ENCODE data around the gene CFAP65. TPM values are rescaled to one million over a fixed set of nuclear protein-coding genes. Genes with fewer than 3 reads are reported as not detected.

Gene CFAP65
- total RNA-seq, 1 donor = 0.10 TPM

DNA sequence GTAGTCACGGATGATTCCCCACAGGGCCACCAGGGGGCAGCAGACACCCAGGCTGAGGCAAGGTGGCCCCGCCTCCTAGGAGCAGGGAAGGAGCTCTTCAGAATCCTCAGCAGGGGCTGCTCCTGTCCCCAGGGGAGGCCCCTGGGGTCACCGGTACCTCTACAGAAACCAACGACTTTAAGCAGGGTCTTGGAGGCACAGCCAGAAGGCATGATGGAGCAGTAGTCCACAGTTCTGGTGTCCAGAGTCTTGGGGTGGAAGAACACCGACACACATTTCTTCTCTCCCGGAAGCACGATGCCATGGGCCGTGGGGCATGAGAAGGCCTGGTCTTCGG lies 11.5 kb downstream of the CFAP65 start:
- Histone ChIP-seq H3K4me1 (ENCODE audit: insufficient read depth, low read length) (no peaks in the 10 kb centered on the region), H3K4me3 (ENCODE audit: low read length) (no peak overlapping the region), H3K27me3 (ENCODE audit: insufficient read depth, low read length) (peaks cover 12% of the 10 kb centered on the region), H3K9me3 (ENCODE audit: low read depth, low read length) (no peaks in the 10 kb centered on the region)

- Histone ChIP-seq H3K4me3 (ENCODE audit: low read length) (no peak overlapping the region), H3K4me1 (ENCODE audit: insufficient read depth, low read length) (no peaks in the 10 kb centered on the region), H3K27me3 (ENCODE audit: insufficient read depth, low read length) (peaks cover 7% of the 10 kb centered on the region)
These were observed 12.1 kb downstream of the CFAP65 start for GRCh38 chr2:219028996-219029828.

DNA sequence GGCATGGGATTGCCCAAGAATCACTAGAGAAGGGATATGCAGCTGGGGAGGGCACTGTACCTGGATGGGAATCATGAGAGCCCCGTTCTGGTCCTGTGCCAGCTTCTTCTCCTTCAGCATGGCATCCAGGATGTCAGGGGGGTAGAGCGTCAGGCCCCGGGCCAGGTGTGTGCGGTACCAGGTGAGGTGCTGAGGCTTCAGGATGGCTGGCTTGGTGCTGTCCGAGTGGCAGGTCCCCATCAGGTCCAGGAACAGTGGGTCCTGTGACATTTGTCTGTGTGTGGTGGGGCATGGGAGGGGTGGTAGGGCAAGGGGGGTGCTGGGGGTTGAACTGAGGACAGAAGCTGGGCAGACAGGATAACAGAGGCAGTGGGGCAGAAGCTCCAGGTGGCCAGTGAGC lies 13.2 kb downstream of the CFAP65 start:
- Histone ChIP-seq H3K4me1 (ENCODE audit: insufficient read depth, low read length) (no peaks in the 10 kb centered on the region), H3K9me3 (ENCODE audit: low read depth, low read length) (no peaks in the 10 kb centered on the region), H3K27me3 (ENCODE audit: insufficient read depth, low read length) (peaks cover 3% of the 10 kb centered on the region), H3K4me3 (ENCODE audit: low read length) (no peak overlapping the region)

More at GRCh38 chr2:219028996-219029828, 12.1 kb downstream of the CFAP65 start:
- H3K9me3 ChIP-seq (ENCODE audit: low read depth, low read length) = no peaks in the 10 kb centered on the region

DNA sequence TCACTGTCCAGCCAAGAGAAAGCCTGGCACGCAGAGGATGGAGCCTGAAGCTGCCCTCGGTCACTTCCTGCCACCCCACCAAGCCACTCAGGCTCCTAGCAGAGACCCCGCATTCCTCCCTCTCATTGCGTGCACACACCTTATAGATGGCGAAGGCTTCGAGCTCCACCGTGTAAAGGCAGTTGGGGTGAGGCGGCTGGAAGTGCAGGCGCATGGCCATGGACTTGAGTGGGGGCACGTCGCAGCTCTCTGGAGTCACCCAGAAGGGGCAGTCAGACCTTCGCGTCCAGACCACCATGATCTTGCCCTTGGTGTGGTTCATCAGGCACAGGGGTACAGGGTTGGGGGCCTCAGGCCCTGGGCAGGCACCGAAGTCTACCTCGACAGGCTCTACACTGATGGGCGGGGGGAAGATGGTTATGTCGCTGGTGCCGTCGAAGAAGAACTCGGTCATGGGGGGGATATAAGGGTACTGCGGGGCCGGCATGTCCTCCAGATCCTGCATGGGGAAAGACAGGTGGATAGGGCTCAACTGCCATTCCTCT lies 13.7 kb downstream of the CFAP65 start:
- Histone ChIP-seq H3K4me3 (ENCODE audit: low read length) (no peak overlapping the region), H3K4me1 (ENCODE audit: insufficient read depth, low read length) (no peaks in the 10 kb centered on the region), H3K9me3 (ENCODE audit: low read depth, low read length) (no peaks in the 10 kb centered on the region), H3K27me3 (ENCODE audit: insufficient read depth, low read length) (no peaks in the 10 kb centered on the region)

DNA sequence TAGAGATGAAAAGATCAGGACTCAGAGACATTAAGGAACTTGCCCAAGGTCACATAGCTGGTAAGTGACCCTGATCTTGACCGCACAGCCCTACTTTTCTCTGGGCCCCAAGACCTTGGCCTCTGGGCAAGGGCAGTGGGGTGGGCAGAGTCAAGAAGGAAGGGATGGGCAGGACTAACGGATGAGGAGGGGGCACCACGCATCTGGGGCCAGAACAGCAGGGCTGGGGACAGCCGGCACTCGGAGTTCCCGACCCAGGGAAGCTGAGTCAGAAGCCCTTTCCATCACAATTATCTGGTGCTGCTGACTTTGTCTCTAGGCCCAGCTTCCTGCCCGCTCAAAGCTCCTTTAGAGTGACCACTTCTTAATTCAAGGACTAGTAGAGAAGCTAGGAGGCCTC lies 14.4 kb downstream of the CFAP65 start:
- Histone ChIP-seq H3K9me3 (ENCODE audit: low read depth, low read length) (no peaks in the 10 kb centered on the region), H3K4me3 (ENCODE audit: low read length) (no peak overlapping the region), H3K4me1 (ENCODE audit: insufficient read depth, low read length) (no peaks in the 10 kb centered on the region), H3K27me3 (ENCODE audit: insufficient read depth, low read length) (no peaks in the 10 kb centered on the region)

- Histone ChIP-seq H3K9me3 (ENCODE audit: low read depth, low read length) (no peaks in the 10 kb centered on the region), H3K4me3 (ENCODE audit: low read length) (no peak overlapping the region), H3K4me1 (ENCODE audit: insufficient read depth, low read length) (no peaks in the 10 kb centered on the region), H3K27me3 (ENCODE audit: insufficient read depth, low read length) (no peaks in the 10 kb centered on the region)
These were observed 15.4 kb downstream of the CFAP65 start for GRCh38 chr2:219025637-219026585.

DNA sequence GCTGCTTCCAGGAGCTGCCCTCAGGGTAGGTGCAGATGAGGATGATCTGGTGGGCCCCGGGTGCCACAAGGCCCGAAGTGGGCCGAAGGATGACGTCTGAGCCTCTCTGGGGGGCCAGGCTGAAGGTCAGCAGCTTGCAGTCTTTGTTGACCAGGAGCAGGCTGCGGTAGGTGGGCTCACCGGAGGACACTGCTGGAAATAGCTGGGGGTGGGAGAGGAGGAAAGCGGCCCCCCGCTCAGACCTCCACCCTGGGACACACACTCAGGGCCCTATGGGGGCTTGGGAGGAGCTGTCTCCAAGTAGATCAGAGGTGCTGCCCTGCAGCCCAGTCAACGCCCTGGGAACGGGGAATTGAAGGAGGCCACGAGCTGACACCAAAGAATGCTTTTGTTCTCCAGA lies 17.3 kb downstream of the CFAP65 start:
- H3K27me3 ChIP-seq (ENCODE audit: insufficient read depth, low read length) = no peaks in the 10 kb centered on the region
- no peaks in the 10 kb centered on the region for H3K9me3 ChIP-seq (ENCODE audit: low read depth, low read length)
- no peaks in the 10 kb centered on the region for H3K4me1 ChIP-seq (ENCODE audit: insufficient read depth, low read length)
- H3K4me3 ChIP-seq (ENCODE audit: low read length) = no peak overlapping the region

GRCh38 chr2:219023045-219023605 lies 18.2 kb downstream of the CFAP65 start:
- Histone ChIP-seq H3K9me3 (ENCODE audit: low read depth, low read length) (no peaks in the 10 kb centered on the region), H3K4me3 (ENCODE audit: low read length) (no peak overlapping the region), H3K4me1 (ENCODE audit: insufficient read depth, low read length) (no peaks in the 10 kb centered on the region), H3K27me3 (ENCODE audit: insufficient read depth, low read length) (no peaks in the 10 kb centered on the region)

- H3K4me3 ChIP-seq (ENCODE audit: low read length) = no peak overlapping the region
- H3K4me1 ChIP-seq (ENCODE audit: insufficient read depth, low read length) = no peaks in the 10 kb centered on the region
- no peaks in the 10 kb centered on the region for H3K9me3 ChIP-seq (ENCODE audit: low read depth, low read length)
- no peaks in the 10 kb centered on the region for H3K27me3 ChIP-seq (ENCODE audit: insufficient read depth, low read length)
These were observed 18.7 kb downstream of the CFAP65 start for GRCh38 chr2:219022616-219023015.

GRCh38 chr2:219022041-219022440 lies 19.3 kb downstream of the CFAP65 start:
- no peaks in the 10 kb centered on the region for H3K4me1 ChIP-seq (ENCODE audit: insufficient read depth, low read length)
- no peak overlapping the region for H3K4me3 ChIP-seq (ENCODE audit: low read length)
- no peaks in the 10 kb centered on the region for H3K27me3 ChIP-seq (ENCODE audit: insufficient read depth, low read length)
- H3K9me3 ChIP-seq (ENCODE audit: low read depth, low read length) = no peaks in the 10 kb centered on the region

- no peaks in the 10 kb centered on the region for H3K27me3 ChIP-seq (ENCODE audit: insufficient read depth, low read length)
- no peak overlapping the region for H3K4me3 ChIP-seq (ENCODE audit: low read length)
- H3K9me3 ChIP-seq (ENCODE audit: low read depth, low read length) = no peaks in the 10 kb centered on the region
- H3K4me1 ChIP-seq (ENCODE audit: insufficient read depth, low read length) = no peaks in the 10 kb centered on the region
These were observed 19.7 kb downstream of the CFAP65 start for GRCh38 chr2:219021591-219021990.

DNA sequence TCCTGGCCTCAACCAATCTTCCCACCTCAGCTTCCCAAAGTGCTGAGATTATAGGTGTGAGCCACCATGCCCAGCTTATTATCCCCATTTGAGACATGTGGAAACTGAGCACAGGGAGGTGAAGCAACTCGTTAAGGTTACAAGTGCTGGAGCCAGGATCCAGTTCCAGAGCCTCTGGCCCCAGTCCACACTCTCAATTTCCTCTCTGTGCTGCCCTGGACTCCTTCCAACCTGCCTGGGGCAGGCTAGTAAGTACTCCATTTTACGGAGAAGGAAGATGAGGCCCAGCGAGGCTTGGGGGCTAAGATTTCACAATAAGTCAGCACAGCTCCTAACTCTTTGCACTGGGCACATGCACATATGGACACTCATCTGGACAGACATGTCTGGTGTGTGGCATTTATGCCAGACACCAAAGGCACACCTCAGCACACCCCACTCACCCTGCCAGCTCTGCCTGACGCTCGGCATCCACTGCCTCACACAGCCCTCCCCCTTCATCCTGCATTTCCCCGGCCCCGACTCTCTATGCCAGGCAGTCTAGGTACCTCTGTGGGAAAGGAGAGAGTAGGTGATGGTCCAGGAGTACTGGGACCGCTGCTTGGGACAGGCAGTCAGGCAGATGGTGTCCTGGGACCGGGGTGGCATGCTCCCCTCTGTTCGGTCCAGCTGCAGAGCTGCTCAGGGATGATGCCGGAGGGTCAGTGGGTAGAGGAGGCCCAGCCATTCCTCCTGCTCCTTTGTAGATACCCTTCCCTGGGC lies 20.5 kb downstream of the CFAP65 start:
- H3K4me3 ChIP-seq (ENCODE audit: low read length) = no peak overlapping the region
- H3K27me3 ChIP-seq (ENCODE audit: insufficient read depth, low read length) = no peaks in the 10 kb centered on the region
- H3K4me1 ChIP-seq (ENCODE audit: insufficient read depth, low read length) = no peaks in the 10 kb centered on the region
- H3K9me3 ChIP-seq (ENCODE audit: low read depth, low read length) = no peaks in the 10 kb centered on the region

DNA sequence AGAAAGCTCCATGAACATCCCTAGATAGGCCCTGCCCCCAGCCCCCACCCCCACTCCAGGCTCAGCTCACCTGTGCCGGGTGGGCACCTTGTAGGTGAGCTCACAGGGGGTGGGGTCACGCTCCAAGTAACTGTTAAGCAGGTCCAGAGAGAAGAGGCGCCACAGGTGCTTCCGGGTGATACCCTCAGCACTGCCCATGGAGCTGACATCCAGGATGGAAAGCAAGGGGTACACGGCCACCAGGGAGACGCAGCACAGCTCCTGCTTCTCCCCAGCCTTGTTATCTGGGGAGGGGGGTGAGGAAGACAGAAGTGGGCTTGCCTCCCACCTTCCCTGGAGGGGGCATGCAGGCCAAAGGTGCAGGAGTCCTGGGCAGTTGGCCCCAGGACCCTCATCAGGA lies 21.9 kb downstream of the CFAP65 start:
- Histone ChIP-seq H3K4me1 (ENCODE audit: insufficient read depth, low read length) (no peaks in the 10 kb centered on the region), H3K27me3 (ENCODE audit: insufficient read depth, low read length) (no peaks in the 10 kb centered on the region), H3K9me3 (ENCODE audit: low read depth, low read length) (no peaks in the 10 kb centered on the region), H3K4me3 (ENCODE audit: low read length) (no peak overlapping the region)

DNA sequence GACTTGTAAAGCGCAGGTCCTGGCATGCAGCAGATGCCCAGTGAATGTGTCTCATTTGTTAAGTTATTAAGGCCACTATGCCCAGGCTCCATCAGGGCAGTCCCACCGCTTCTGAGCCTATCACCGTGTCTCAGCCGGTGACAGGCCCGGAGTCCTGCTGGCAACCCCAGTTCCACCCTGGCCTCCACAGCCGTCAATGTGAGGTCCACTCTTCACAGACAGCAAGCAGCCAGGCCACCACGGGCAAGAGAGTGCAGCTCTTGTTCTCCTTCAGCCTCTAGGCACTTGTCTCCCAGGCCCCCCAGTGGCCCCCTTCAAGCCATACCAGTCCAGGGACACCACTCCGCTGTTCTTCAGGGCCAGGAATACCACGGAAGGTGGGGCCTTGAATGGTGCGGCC lies 22.6 kb downstream of the CFAP65 start:
- H3K4me1 ChIP-seq (ENCODE audit: insufficient read depth, low read length) = no peaks in the 10 kb centered on the region
- no peaks in the 10 kb centered on the region for H3K9me3 ChIP-seq (ENCODE audit: low read depth, low read length)
- no peak overlapping the region for H3K4me3 ChIP-seq (ENCODE audit: low read length)
- no peaks in the 10 kb centered on the region for H3K27me3 ChIP-seq (ENCODE audit: insufficient read depth, low read length)
